GM12891 (cell line): ENCODE data around the gene TSFM.
"Not testable (repeated sequence)": the region's sequence is repeated elsewhere in the genome, so short reads cannot be mapped to it uniquely, and the experiment has no call there.

Experiments used
- PAX5 ChIP-seq: IDR thresholded peaks from 2 replicates; pipeline ENCODE4 v1.6.1; 2011; ENCODE audit warnings: low read length, moderate library complexity, mild to moderate bottlenecking; ENCODE audit not compliant: insufficient read depth, severe bottlenecking
- POLR2A ChIP-seq: IDR thresholded peaks from 2 replicates; pipeline ENCODE4 v1.6.1; 2011; ENCODE audit warnings: low read depth, low read length, control low read depth
- POLR2AphosphoS5 ChIP-seq: IDR thresholded peaks from 2 replicates; pipeline ENCODE4 v1.6.1; 2011; ENCODE audit warnings: low read depth, low read length, control low read depth
- SPI1 ChIP-seq: IDR thresholded peaks from 2 replicates; pipeline ENCODE4 v1.6.1; 2011; ENCODE audit warnings: low read depth, low read length, control low read depth
- TAF1 ChIP-seq: IDR thresholded peaks from 2 replicates; pipeline ENCODE4 v1.6.1; 2011; ENCODE audit warnings: low read depth, low read length, control low read depth

GRCh38 chr12:57820119-57820518 lies 37.5 kb downstream of the TSFM start:
- not testable (repeated sequence) for TF ChIP-seq TAF1, POLR2AphosphoS5, POLR2A, SPI1, PAX5
